ENCODE data around the gene PSD4. TPM values are rescaled to one million over a fixed set of nuclear protein-coding genes. Genes with fewer than 3 reads are reported as not detected.

Gene PSD4
- total RNA-seq, 2 donors from 2014 or later, result 5.2 to 13.3 TPM

GRCh38 chr2:113251118-113251517, 77.3 kb downstream of the PSD4 start:
- Histone ChIP-seq H3K4me1 (ENCODE audit: control insufficient read depth, insufficient read depth, low read length) (no peaks in the 10 kb centered on the region), H3K9ac (ENCODE audit: extremely low read depth, low read length, poor library complexity, severe bottlenecking) (no peak overlapping the region), H3K27ac (ENCODE audit: low read depth, low read length) (no peak overlapping the region), H3K4me3 (ENCODE audit: low read length) (no peak overlapping the region), H3K9me3 (ENCODE audit: control insufficient read depth, low read length) (no peaks in the 10 kb centered on the region), H3K27me3 (ENCODE audit: control insufficient read depth, insufficient read depth, low read length, poor library complexity, severe bottlenecking) (peaks cover 16% of the 10 kb centered on the region), H3K36me3 (ENCODE audit: control insufficient read depth, insufficient read depth, low read length) (no peaks in the 10 kb centered on the region)
- no peak for TF ChIP-seq CTCF (conservative IDR thresholded peaks at IDR 0.05)
- H3K4me3 Mint-ChIP-seq, result no peak overlapping the region
- no peak overlapping the region for H3K27ac Mint-ChIP-seq
- H3K4me1 Mint-ChIP-seq, result peaks cover 3% of the 10 kb centered on the region
- peaks cover 25% of the 10 kb centered on the region for H3K27me3 Mint-ChIP-seq (ENCODE audit: insufficient read depth)
- DNase-seq, result no peak
- H3K36me3 Mint-ChIP-seq (ENCODE audit: low read depth), result no peaks in the 10 kb centered on the region
- H3K9me3 Mint-ChIP-seq, result no peaks in the 10 kb centered on the region
- WGBS, 2 experiments (ENCODE audit: insufficient coverage in 1 of 2, insufficient read length in 1 of 2), result 84 to 91% methylated on average over 4 to 7 of the region's 7 CpGs

- H3K4me1 ChIP-seq (ENCODE audit: control insufficient read depth, insufficient read depth, low read length), result no peaks in the 10 kb centered on the region
- Mint-ChIP-seq H3K36me3 (ENCODE audit: low read depth) (no peaks in the 10 kb centered on the region), H3K4me1 (peaks cover 3% of the 10 kb centered on the region), H3K27me3 (ENCODE audit: insufficient read depth) (peaks cover 32% of the 10 kb centered on the region), H3K4me3 (no peak overlapping the region), H3K27ac (no peak overlapping the region), H3K9me3 (no peaks in the 10 kb centered on the region)
- peaks cover 16% of the 10 kb centered on the region for H3K27me3 ChIP-seq (ENCODE audit: control insufficient read depth, insufficient read depth, low read length, poor library complexity, severe bottlenecking)
- no peak for DNase-seq
- H3K27ac ChIP-seq (ENCODE audit: low read depth, low read length), result no peak overlapping the region
- H3K36me3 ChIP-seq (ENCODE audit: control insufficient read depth, insufficient read depth, low read length), result no peaks in the 10 kb centered on the region
- 91 to 97% methylated on average over 3 of the region's 3 CpGs for WGBS, 2 experiments (ENCODE audit: insufficient coverage in 1 of 2, insufficient read length in 1 of 2)
- no peak for TF ChIP-seq CTCF (conservative IDR thresholded peaks at IDR 0.05)
- no peaks in the 10 kb centered on the region for H3K9me3 ChIP-seq (ENCODE audit: control insufficient read depth, low read length)
- H3K9ac ChIP-seq (ENCODE audit: extremely low read depth, low read length, poor library complexity, severe bottlenecking), result no peak overlapping the region
- H3K4me3 ChIP-seq (ENCODE audit: low read length), result no peak overlapping the region
These were observed 78.3 kb downstream of the PSD4 start for GRCh38 chr2:113252047-113252590.

GRCh38 chr2:113253453-113253852, 79.7 kb downstream of the PSD4 start:
- Mint-ChIP-seq H3K36me3 (ENCODE audit: low read depth) (no peaks in the 10 kb centered on the region), H3K4me1 (peaks cover 9% of the 10 kb centered on the region), H3K27me3 (ENCODE audit: insufficient read depth) (peaks cover 41% of the 10 kb centered on the region), H3K27ac (no peak overlapping the region), H3K4me3 (no peak overlapping the region), H3K9me3 (no peaks in the 10 kb centered on the region)
- Histone ChIP-seq H3K27ac (ENCODE audit: low read depth, low read length) (no peak overlapping the region), H3K4me3 (ENCODE audit: low read length) (no peak overlapping the region), H3K9ac (ENCODE audit: extremely low read depth, low read length, poor library complexity, severe bottlenecking) (no peak overlapping the region), H3K27me3 (ENCODE audit: control insufficient read depth, insufficient read depth, low read length, poor library complexity, severe bottlenecking) (peaks cover 16% of the 10 kb centered on the region), H3K4me1 (ENCODE audit: control insufficient read depth, insufficient read depth, low read length) (no peaks in the 10 kb centered on the region), H3K36me3 (ENCODE audit: control insufficient read depth, insufficient read depth, low read length) (no peaks in the 10 kb centered on the region), H3K9me3 (ENCODE audit: control insufficient read depth, low read length) (no peaks in the 10 kb centered on the region)
- no peak for DNase-seq
- 82 to 92% methylated on average over 1 to 4 of the region's 4 CpGs for WGBS, 2 experiments (ENCODE audit: insufficient coverage in 1 of 2, insufficient read length in 1 of 2)
- TF ChIP-seq CTCF (conservative IDR thresholded peaks at IDR 0.05), result no peak
